Keratinocyte (primary cell): ENCODE data around the gene SHC3. TPM values are rescaled to one million over a fixed set of nuclear protein-coding genes. Genes with fewer than 3 reads are reported as not detected.

Source experiments
- DNase-seq: peaks from one replicate; pipeline ENCODE4 v3.0.0-alpha.2; 2011; ENCODE audit warnings: low read depth, missing footprints, low spot score
- FAIRE-seq: peaks from 2 replicates; lab custom pipeline; 2011; peaks lifted over from hg19 to GRCh38; lab: Jason Lieb, UNC
- H2AFZ ChIP-seq: 2 replicates; pipeline ENCODE4 v1.6.0; 2012; ENCODE audit warnings: low read length, control low read depth, inconsistent platforms; ENCODE audit not compliant: control insufficient read depth
- H3K27ac ChIP-seq: 2 replicates; pipeline ENCODE4 v1.5.1; 2011; ENCODE audit warnings: low read length; ENCODE audit not compliant: control insufficient read depth, insufficient read depth
- H3K27me3 ChIP-seq: 3 replicates; pipeline ENCODE4 v1.6.0; 2011; ENCODE audit warnings: low read length; ENCODE audit not compliant: control insufficient read depth, insufficient read depth; ENCODE audit errors: extremely low read depth
- H3K36me3 ChIP-seq, 2 experiments: 2 replicates in 1 of 2; 3 replicates in 1 of 2; pipeline ENCODE4 v1.5.1; 2011; ENCODE audit warnings: low read length in 2 of 2, mild to moderate bottlenecking in 1 of 2; ENCODE audit not compliant: control insufficient read depth in 2 of 2, insufficient read depth in 2 of 2; ENCODE audit errors: extremely low read depth in 1 of 2
- H3K4me1 ChIP-seq: 3 replicates; pipeline ENCODE4 v1.5.1; 2011; ENCODE audit warnings: low read length; ENCODE audit not compliant: control insufficient read depth, insufficient read depth; ENCODE audit errors: extremely low read depth
- H3K4me2 ChIP-seq: 3 replicates; pipeline ENCODE4 v1.6.0; 2011; ENCODE audit warnings: low read depth, low read length; ENCODE audit not compliant: control insufficient read depth, insufficient read depth; ENCODE audit errors: extremely low read depth
- H3K4me3 ChIP-seq, 3 experiments: fragments of 200-600 bp in 1 of 3; sonication (generic) in 1 of 3; 2 replicates in 2 of 3; 3 replicates in 1 of 3; pipeline ENCODE4 v1.5.1; 2011 to 2016; ENCODE audit warnings: low read length in 3 of 3, mild to moderate bottlenecking in 3 of 3, control low read depth in 2 of 3, inconsistent platforms in 1 of 3, low read depth in 1 of 3, mixed read lengths in 1 of 3, mixed run types in 1 of 3, moderate library complexity in 1 of 3; ENCODE audit not compliant: control insufficient read depth in 2 of 3, insufficient read depth in 2 of 3; ENCODE audit errors: extremely low read depth in 1 of 3
- H3K79me2 ChIP-seq: 2 replicates; pipeline ENCODE4 v1.6.0; 2012; ENCODE audit warnings: low read length; ENCODE audit not compliant: control insufficient read depth, insufficient read depth
- H3K9ac ChIP-seq: 3 replicates; pipeline ENCODE4 v1.6.0; 2011; ENCODE audit warnings: low read length; ENCODE audit not compliant: control insufficient read depth, insufficient read depth; ENCODE audit errors: extremely low read depth
- H3K9me1 ChIP-seq: 3 replicates; pipeline ENCODE4 v1.6.0; 2011; ENCODE audit warnings: low read length; ENCODE audit not compliant: control insufficient read depth, insufficient read depth; ENCODE audit errors: extremely low read depth
- H3K9me3 ChIP-seq: 2 replicates; pipeline ENCODE4 v1.5.1; 2012; ENCODE audit warnings: low read depth, low read length; ENCODE audit not compliant: control insufficient read depth
- H4K20me1 ChIP-seq: 3 replicates; pipeline ENCODE4 v1.6.0; 2011; ENCODE audit warnings: low read length; ENCODE audit not compliant: control insufficient read depth, insufficient read depth; ENCODE audit errors: extremely low read depth
- EZH2 ChIP-seq: IDR thresholded peaks from one replicate; pipeline ENCODE4 v1.6.1; 2012; ENCODE audit warnings: inconsistent platforms, mild to moderate bottlenecking, low read length, moderate library complexity
- dilution Hi-C: fragments of 300-500 bp; cut with MboI; formaldehyde crosslinking; loops from one replicate; pipeline ENCODE4 v1.7.0; 2020; ENCODE audit warnings: low sequenced_read_pairs; ENCODE audit not compliant: extremely low pct_ligation_motif_present
- polyA plus RNA-seq, 5 experiments: library from polyadenylated mRNA; depleted of rRNA in 3 of 5; stranded (reverse) in 3 of 5; stranded (forward) in 1 of 5; unstranded in 1 of 5; fragments of >200 nt; gene quantifications; 1 replicate in 1 of 5; 2 replicates in 3 of 5; 3 replicates in 1 of 5; pipeline versions ENCODE4 v1.2.1 to v1.2.3, GENCODE V29; 2011 to 2012; ENCODE audit warnings: missing spikeins in 2 of 5, low read depth in 1 of 5, low replicate concordance in 1 of 5
- TF ChIP-seq, protein P1 (sequence below), 3 experiments: IDR thresholded peaks in 1 of 3; conservative IDR thresholded peaks in 1 of 3; optimal IDR thresholded peaks in 1 of 3; 2 replicates in 2 of 3; 3 replicates in 1 of 3; pipeline versions ENCODE3 to v1.5.1; 2011; ENCODE audit warnings: low read length in 3 of 3, mild to moderate bottlenecking in 3 of 3, moderate library complexity in 2 of 3, control low read depth in 1 of 3, inconsistent platforms in 1 of 3; ENCODE audit not compliant: insufficient read depth in 2 of 3; ENCODE audit errors: extremely low read depth in 1 of 3

The SHC3 gene
- polyA plus RNA-seq, 1 donor (not counting 4 experiments of a cell fraction or from before 2014, with no cell fraction given): 0.03 TPM

DNA sequence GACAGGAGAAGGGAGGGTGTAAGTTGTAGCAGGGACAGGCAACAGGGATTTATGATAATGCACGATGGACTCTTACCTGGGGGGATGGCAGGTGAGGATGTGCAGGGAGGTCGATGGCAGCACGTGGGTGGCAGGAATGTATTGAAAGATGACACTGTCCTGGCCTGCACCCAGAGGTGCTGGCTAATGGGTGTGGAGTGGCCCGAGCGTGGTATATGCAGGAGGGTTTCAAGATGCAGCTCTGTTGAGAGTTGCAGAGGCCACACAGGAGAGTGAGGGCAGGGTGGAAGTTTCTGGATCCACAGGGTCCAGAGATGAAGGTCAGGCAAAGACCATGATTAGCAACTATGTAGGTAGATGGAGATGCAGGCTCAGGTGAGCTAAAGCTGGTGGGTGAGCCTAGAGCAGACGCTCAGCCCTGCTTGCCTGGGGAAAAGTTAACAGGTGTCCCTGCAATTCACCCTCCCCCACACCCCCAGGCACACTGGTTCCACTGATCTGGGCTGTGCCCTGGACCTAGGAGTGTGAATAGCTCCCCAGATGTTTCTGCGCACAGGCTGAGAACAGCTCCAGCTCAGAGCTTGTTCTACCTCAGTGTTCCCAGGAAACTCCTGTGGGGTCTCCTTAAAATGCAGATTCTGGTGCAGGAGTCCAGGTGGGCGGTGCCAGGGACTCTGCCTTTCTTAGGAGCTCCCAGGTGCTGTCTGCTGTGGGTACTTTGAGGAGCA lies 208.8 kb downstream of the SHC3 start:
- no peak overlapping the region for H3K4me3 ChIP-seq
- dilution Hi-C loops: no loop called here

DNA sequence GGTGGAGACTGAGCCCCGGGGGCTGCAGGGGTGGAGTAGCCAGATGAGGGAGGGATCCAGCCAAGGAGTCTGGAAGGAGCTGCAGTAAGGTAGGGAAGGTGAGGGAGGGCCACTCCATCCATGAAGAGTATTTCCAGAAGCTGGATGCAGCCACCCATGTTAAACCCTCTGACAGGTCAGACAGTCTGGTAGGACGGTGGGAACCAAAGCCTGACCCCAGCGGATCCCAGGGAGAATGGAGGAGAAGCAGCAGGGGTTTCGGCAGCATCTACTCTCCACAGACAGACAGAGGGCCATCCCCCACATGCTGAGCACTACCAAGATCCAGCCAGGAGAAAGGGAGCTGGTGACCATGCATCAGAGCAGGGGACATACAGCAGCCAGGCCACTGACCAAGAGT lies 209.8 kb downstream of the SHC3 start:
- DNase-seq (no peak), FAIRE-seq (no peak)
- Histone ChIP-seq H3K36me3 (no peaks in the 10 kb centered on the region), H3K79me2 (no peaks in the 10 kb centered on the region), H3K4me1 (no peaks in the 10 kb centered on the region), H3K4me2 (no peak overlapping the region), H3K27me3 (no peaks in the 10 kb centered on the region), H2AFZ (no peak overlapping the region), H3K27ac (no peak overlapping the region), H3K9me1 (no peaks in the 10 kb centered on the region), H3K9me3 (no peaks in the 10 kb centered on the region), H3K9ac (no peak overlapping the region), H4K20me1 (no peaks in the 10 kb centered on the region), H3K4me3 (no peak overlapping the region)
- dilution Hi-C loops: no loop called here
- TF ChIP-seq EZH2: no peak
- TF ChIP-seq, protein P1, sequence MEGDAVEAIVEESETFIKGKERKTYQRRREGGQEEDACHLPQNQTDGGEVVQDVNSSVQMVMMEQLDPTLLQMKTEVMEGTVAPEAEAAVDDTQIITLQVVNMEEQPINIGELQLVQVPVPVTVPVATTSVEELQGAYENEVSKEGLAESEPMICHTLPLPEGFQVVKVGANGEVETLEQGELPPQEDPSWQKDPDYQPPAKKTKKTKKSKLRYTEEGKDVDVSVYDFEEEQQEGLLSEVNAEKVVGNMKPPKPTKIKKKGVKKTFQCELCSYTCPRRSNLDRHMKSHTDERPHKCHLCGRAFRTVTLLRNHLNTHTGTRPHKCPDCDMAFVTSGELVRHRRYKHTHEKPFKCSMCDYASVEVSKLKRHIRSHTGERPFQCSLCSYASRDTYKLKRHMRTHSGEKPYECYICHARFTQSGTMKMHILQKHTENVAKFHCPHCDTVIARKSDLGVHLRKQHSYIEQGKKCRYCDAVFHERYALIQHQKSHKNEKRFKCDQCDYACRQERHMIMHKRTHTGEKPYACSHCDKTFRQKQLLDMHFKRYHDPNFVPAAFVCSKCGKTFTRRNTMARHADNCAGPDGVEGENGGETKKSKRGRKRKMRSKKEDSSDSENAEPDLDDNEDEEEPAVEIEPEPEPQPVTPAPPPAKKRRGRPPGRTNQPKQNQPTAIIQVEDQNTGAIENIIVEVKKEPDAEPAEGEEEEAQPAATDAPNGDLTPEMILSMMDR (optimal IDR thresholded peaks at IDR 0.05 in 1 of 3, IDR thresholded peaks at IDR 0.05 in 1 of 3, conservative IDR thresholded peaks at IDR 0.05 in 1 of 3; ENCODE audit: extremely low read depth in 1 of 3, insufficient read depth in 2 of 3, low read length in 3 of 3): no peak

More for the DNA sequence above, 208.8 kb downstream of the SHC3 start:
- no peak overlapping the region for H3K4me2 ChIP-seq
- no peak overlapping the region for H3K27ac ChIP-seq
- no peaks in the 10 kb centered on the region for H3K27me3 ChIP-seq
- FAIRE-seq: no peak
- H3K4me1 ChIP-seq: no peaks in the 10 kb centered on the region
- no peaks in the 10 kb centered on the region for H3K9me1 ChIP-seq
- H4K20me1 ChIP-seq: no peaks in the 10 kb centered on the region
- H3K36me3 ChIP-seq: no peaks in the 10 kb centered on the region
- H3K79me2 ChIP-seq: no peaks in the 10 kb centered on the region
- TF ChIP-seq, protein P1 (optimal IDR thresholded peaks at IDR 0.05 in 1 of 3, IDR thresholded peaks at IDR 0.05 in 1 of 3, conservative IDR thresholded peaks at IDR 0.05 in 1 of 3; ENCODE audit: extremely low read depth in 1 of 3, insufficient read depth in 2 of 3, low read length in 3 of 3): no peak
- TF ChIP-seq EZH2: no peak
- no peak overlapping the region for H3K9ac ChIP-seq
- DNase-seq: no peak
- no peaks in the 10 kb centered on the region for H3K9me3 ChIP-seq
- H2AFZ ChIP-seq: no peak overlapping the region
